Hepatocyte (in vitro differentiated cells): ENCODE results near the gene TNFAIP1.

Experiments used
- EZH2 ChIP-seq: fragments of 200-600 bp; sonication (generic); IDR thresholded peaks from 2 replicates; pipeline ENCODE4 v1.6.1; 2016; ENCODE audit warnings: antibody characterized with exemption, mild to moderate bottlenecking, borderline replicate concordance
- TF ChIP-seq, protein P1 (sequence below): fragments of 200-600 bp; sonication (generic); IDR thresholded peaks from 2 replicates; pipeline ENCODE4 v1.5.1; 2016; ENCODE audit warnings: antibody characterized with exemption, mild to moderate bottlenecking; ENCODE audit not compliant: poor library complexity

GRCh38 chr17:28339431-28339830 is 3.9 kb downstream of the TNFAIP1 start:
- TF ChIP-seq, protein P1, sequence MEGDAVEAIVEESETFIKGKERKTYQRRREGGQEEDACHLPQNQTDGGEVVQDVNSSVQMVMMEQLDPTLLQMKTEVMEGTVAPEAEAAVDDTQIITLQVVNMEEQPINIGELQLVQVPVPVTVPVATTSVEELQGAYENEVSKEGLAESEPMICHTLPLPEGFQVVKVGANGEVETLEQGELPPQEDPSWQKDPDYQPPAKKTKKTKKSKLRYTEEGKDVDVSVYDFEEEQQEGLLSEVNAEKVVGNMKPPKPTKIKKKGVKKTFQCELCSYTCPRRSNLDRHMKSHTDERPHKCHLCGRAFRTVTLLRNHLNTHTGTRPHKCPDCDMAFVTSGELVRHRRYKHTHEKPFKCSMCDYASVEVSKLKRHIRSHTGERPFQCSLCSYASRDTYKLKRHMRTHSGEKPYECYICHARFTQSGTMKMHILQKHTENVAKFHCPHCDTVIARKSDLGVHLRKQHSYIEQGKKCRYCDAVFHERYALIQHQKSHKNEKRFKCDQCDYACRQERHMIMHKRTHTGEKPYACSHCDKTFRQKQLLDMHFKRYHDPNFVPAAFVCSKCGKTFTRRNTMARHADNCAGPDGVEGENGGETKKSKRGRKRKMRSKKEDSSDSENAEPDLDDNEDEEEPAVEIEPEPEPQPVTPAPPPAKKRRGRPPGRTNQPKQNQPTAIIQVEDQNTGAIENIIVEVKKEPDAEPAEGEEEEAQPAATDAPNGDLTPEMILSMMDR: no peak
- TF ChIP-seq EZH2: no peak
